Measurements from ENCODE around the gene ZNF106. TPM values are rescaled to one million over a fixed set of nuclear protein-coding genes. Genes with fewer than 3 reads are reported as not detected.

ZNF106 gene
- total RNA-seq, 2 donors from 2014 or later, result 42.1 to 46.2 TPM

- Mint-ChIP-seq H3K36me3 (ENCODE audit: low read depth) (peaks cover 3% of the 10 kb centered on the region), H3K4me1 (peaks cover 10% of the 10 kb centered on the region), H3K4me3 (no peak overlapping the region), H3K9me3 (peaks cover 11% of the 10 kb centered on the region), H3K27ac (no peak overlapping the region), H3K27me3 (ENCODE audit: insufficient read depth) (peaks cover 51% of the 10 kb centered on the region)
- peaks cover 4% of the 10 kb centered on the region for H3K4me1 ChIP-seq (ENCODE audit: control insufficient read depth, insufficient read depth, low read length)
- H3K9me3 ChIP-seq (ENCODE audit: control insufficient read depth, low read length), result peaks cover 10% of the 10 kb centered on the region
- 93 to 100% methylated on average over 1 of the region's 1 CpG for WGBS, 2 experiments (ENCODE audit: insufficient coverage in 1 of 2, insufficient read length in 1 of 2)
- H3K27me3 ChIP-seq (ENCODE audit: control insufficient read depth, insufficient read depth, low read length, poor library complexity, severe bottlenecking), result peaks cover 28% of the 10 kb centered on the region
- no peak overlapping the region for H3K4me3 ChIP-seq (ENCODE audit: low read length)
- no peak for TF ChIP-seq CTCF (conservative IDR thresholded peaks at IDR 0.05)
- no peak overlapping the region for H3K27ac ChIP-seq (ENCODE audit: low read depth, low read length)
- no peak for DNase-seq
- H3K9ac ChIP-seq (ENCODE audit: extremely low read depth, low read length, poor library complexity, severe bottlenecking), result no peak overlapping the region
- H3K36me3 ChIP-seq (ENCODE audit: control insufficient read depth, insufficient read depth, low read length), result no peaks in the 10 kb centered on the region
These were observed 126.4 kb downstream of the ZNF106 start for GRCh38 chr15:42364529-42364928.

- no peak for DNase-seq
- H3K9ac ChIP-seq (ENCODE audit: extremely low read depth, low read length, poor library complexity, severe bottlenecking), result no peak overlapping the region
- TF ChIP-seq CTCF (conservative IDR thresholded peaks at IDR 0.05), result no peak
These were observed 127.0 kb downstream of the ZNF106 start for GRCh38 chr15:42363942-42364341.

DNA sequence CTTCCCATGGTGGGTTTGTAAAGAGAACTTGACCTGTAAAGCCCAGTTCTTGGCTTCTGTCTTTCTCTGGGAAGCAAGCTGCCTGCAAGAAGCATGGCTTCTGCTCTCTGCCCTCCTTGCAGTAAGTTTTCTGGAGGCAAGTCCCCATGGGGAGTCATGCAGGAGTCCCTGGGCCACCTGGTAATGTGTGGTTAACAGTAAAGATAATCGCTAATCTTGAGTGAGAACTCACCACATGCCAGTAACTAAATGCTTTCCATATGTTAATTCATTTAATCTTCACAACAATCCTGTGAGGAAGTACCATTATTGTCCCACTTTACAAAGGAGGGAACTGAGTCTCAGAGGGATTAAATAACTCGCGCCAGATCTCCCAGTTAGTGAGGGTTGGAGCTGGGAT is 127.5 kb downstream of the ZNF106 start:
- H3K4me1 Mint-ChIP-seq, result peaks cover 10% of the 10 kb centered on the region
- no peak overlapping the region for H3K4me3 Mint-ChIP-seq
- peak; percentile 68 for DNase-seq

More at GRCh38 chr15:42363942-42364341, 127.0 kb downstream of the ZNF106 start:
- Histone ChIP-seq H3K4me3 (ENCODE audit: low read length) (no peak overlapping the region), H3K36me3 (ENCODE audit: control insufficient read depth, insufficient read depth, low read length) (no peaks in the 10 kb centered on the region), H3K27ac (ENCODE audit: low read depth, low read length) (no peak overlapping the region), H3K27me3 (ENCODE audit: control insufficient read depth, insufficient read depth, low read length, poor library complexity, severe bottlenecking) (peaks cover 28% of the 10 kb centered on the region), H3K9me3 (ENCODE audit: control insufficient read depth, low read length) (peaks cover 6% of the 10 kb centered on the region), H3K4me1 (ENCODE audit: control insufficient read depth, insufficient read depth, low read length) (peaks cover 4% of the 10 kb centered on the region)
- no peak overlapping the region for H3K4me3 Mint-ChIP-seq
- peaks cover 5% of the 10 kb centered on the region for H3K9me3 Mint-ChIP-seq
- H3K36me3 Mint-ChIP-seq (ENCODE audit: low read depth), result peaks cover 2% of the 10 kb centered on the region
- H3K4me1 Mint-ChIP-seq, result peaks cover 10% of the 10 kb centered on the region
- peaks cover 56% of the 10 kb centered on the region for H3K27me3 Mint-ChIP-seq (ENCODE audit: insufficient read depth)
- H3K27ac Mint-ChIP-seq, result no peak overlapping the region

More for the DNA sequence above, 127.5 kb downstream of the ZNF106 start:
- Mint-ChIP-seq H3K36me3 (ENCODE audit: low read depth) (no peaks in the 10 kb centered on the region), H3K27ac (no peak overlapping the region), H3K9me3 (peaks cover under 1% of the 10 kb centered on the region), H3K27me3 (ENCODE audit: insufficient read depth) (peaks cover 56% of the 10 kb centered on the region)
- H3K4me1 ChIP-seq (ENCODE audit: control insufficient read depth, insufficient read depth, low read length), result peaks cover 4% of the 10 kb centered on the region
- H3K36me3 ChIP-seq (ENCODE audit: control insufficient read depth, insufficient read depth, low read length), result no peaks in the 10 kb centered on the region
- H3K9me3 ChIP-seq (ENCODE audit: control insufficient read depth, low read length), result peaks cover 2% of the 10 kb centered on the region
- H3K27me3 ChIP-seq (ENCODE audit: control insufficient read depth, insufficient read depth, low read length, poor library complexity, severe bottlenecking), result peaks cover 28% of the 10 kb centered on the region
- no peak overlapping the region for H3K9ac ChIP-seq (ENCODE audit: extremely low read depth, low read length, poor library complexity, severe bottlenecking)
- no peak for TF ChIP-seq CTCF (conservative IDR thresholded peaks at IDR 0.05)
- WGBS, 2 experiments (ENCODE audit: insufficient coverage in 1 of 2, insufficient read length in 1 of 2), result 30% methylated on average over 3 of the region's 3 CpGs; no CpG with 5 or more reads in 1 of the 2 experiments
- no peak overlapping the region for H3K4me3 ChIP-seq (ENCODE audit: low read length)
- H3K27ac ChIP-seq (ENCODE audit: low read depth, low read length), result no peak overlapping the region

Other genes with a start within 250 kb of the ZNF106 start
- 10 to 100 TPM; 13.8 to 17.1 TPM for gene GANC, start 217.9 kb downstream of the ZNF106 start, total RNA-seq
- 10 to 100 TPM; 33.7 to 37.4 TPM for gene TMEM87A, start 217.7 kb downstream of the ZNF106 start, total RNA-seq
- gene CAPN3, start 131.6 kb downstream of the ZNF106 start, total RNA-seq, result 1 to 10 TPM in 1 of 2 donors, under 1 TPM in 1; 0.77 to 1.5 TPM
- 10 to 100 TPM; 62.0 to 68.8 TPM for gene SNAP23, start 4.5 kb upstream of the ZNF106 start, total RNA-seq
- gene LRRC57, start 57.7 kb upstream of the ZNF106 start, total RNA-seq, result 10 to 100 TPM; 14.6 to 19.3 TPM
- gene HAUS2, start 57.7 kb upstream of the ZNF106 start, total RNA-seq, result 10 to 100 TPM; 32.9 to 34.4 TPM
- 1 to 10 TPM in 1 of 2 donors, under 1 TPM in 1; 0.97 to 2.9 TPM for gene STARD9, start 84.5 kb upstream of the ZNF106 start, total RNA-seq
- 10 to 100 TPM; 26.5 to 38.2 TPM for gene CDAN1, start 246.0 kb upstream of the ZNF106 start, total RNA-seq

Measured in endodermal cell (in vitro differentiated cells).